ENCODE measurements around the gene ARMC7.
"Not testable (repeated sequence)": the region's sequence is repeated elsewhere in the genome, so short reads cannot be mapped to it uniquely, and the experiment has no call there.

The ARMC7 gene

DNA sequence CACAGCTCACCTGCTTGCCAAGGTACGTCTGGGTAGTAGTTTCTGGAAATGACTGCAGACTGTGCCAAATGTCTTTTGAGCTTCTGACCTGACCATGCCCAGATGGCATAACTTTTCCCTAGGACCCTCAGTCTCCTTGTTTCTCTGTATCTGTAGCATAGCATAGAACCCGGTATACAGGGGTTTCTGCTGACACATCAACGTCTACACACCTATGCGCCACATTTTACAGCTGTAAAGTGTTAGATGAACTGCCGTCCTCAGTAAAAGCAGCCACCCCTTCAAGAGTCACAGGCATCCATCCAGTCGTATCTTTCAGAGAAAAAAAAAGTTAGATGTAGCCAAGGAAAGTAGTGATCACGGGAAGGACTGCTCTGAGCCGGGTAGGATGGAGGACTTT lies 45.3 kb upstream of the ARMC7 start:
- no peak for DNase-seq (ENCODE audit: low read depth, low spot score)
- H3K9me3 ChIP-seq (ENCODE audit: insufficient read depth, low read length), result no peaks in the 10 kb centered on the region
- peaks cover 2% of the 10 kb centered on the region for H3K4me1 ChIP-seq (ENCODE audit: insufficient read depth, insufficient read length)
- TF ChIP-seq YY1 (IDR thresholded peaks at IDR 0.05; ENCODE audit: insufficient read depth, insufficient read length) (no peak), ZNF274 (IDR thresholded peaks at IDR 0.05; ENCODE audit: low read depth, low read length) (no peak), SUZ12 (IDR thresholded peaks at IDR 0.05; ENCODE audit: extremely low read depth, insufficient read depth, insufficient read length) (no peak)
- H3K4me3 ChIP-seq (ENCODE audit: insufficient read length, low read depth), result no peak overlapping the region
- no peaks in the 10 kb centered on the region for H3K27me3 ChIP-seq (ENCODE audit: insufficient read depth, insufficient read length)
- H3K9ac ChIP-seq (ENCODE audit: insufficient read length, low read depth), result no peak overlapping the region
- peaks cover 62% of the 10 kb centered on the region for H3K36me3 ChIP-seq (ENCODE audit: insufficient read depth, insufficient read length, low read length)

DNA sequence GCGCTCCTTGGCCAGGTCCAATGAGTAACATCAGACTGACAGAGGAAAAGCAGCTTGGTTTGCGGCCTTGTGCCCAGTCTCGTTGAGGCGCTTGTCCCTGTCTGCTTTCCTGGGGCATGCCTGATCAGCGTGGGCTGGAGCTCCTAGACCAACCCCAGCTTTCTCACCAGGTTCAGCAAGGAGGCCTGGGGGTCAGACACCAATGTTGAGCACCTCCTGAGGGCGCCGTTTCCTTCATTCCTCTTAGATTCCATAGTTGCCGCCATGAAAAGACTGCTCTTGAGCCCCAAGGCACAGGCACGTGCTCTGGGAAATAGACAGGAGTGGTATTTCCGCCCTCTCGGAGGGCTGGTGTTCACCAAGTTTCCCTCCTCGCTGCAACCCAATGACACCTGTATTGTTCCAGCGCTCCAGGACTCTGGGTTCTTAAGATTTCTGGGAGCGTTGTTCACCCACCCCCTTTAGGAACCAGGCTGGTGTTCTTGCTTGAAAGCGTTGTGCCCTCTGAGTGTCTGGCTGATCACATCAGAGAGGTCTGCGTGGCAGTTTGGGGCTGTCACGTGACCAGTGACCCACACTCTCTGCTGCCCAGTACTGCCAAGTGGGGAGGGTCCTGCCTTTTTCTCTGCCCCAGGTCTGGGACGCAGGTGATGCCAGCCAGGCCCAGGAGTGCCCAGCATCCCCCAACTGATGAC lies 44.8 kb upstream of the ARMC7 start:
- no peak overlapping the region for H3K4me3 ChIP-seq (ENCODE audit: insufficient read length, low read depth)
- H3K27me3 ChIP-seq (ENCODE audit: insufficient read depth, insufficient read length), result no peaks in the 10 kb centered on the region
- peaks cover 2% of the 10 kb centered on the region for H3K4me1 ChIP-seq (ENCODE audit: insufficient read depth, insufficient read length)
- H3K9ac ChIP-seq (ENCODE audit: insufficient read length, low read depth), result no peak overlapping the region
- H3K36me3 ChIP-seq (ENCODE audit: insufficient read depth, insufficient read length, low read length), result peaks cover 57% of the 10 kb centered on the region
- H3K9me3 ChIP-seq (ENCODE audit: insufficient read depth, low read length), result no peaks in the 10 kb centered on the region
- TF ChIP-seq YY1 (IDR thresholded peaks at IDR 0.05; ENCODE audit: insufficient read depth, insufficient read length), result no peak
- no peak for TF ChIP-seq SUZ12 (IDR thresholded peaks at IDR 0.05; ENCODE audit: extremely low read depth, insufficient read depth, insufficient read length)
- no peak for TF ChIP-seq ZNF274 (IDR thresholded peaks at IDR 0.05; ENCODE audit: low read depth, low read length)
- no peak for DNase-seq (ENCODE audit: low read depth, low spot score)

DNA sequence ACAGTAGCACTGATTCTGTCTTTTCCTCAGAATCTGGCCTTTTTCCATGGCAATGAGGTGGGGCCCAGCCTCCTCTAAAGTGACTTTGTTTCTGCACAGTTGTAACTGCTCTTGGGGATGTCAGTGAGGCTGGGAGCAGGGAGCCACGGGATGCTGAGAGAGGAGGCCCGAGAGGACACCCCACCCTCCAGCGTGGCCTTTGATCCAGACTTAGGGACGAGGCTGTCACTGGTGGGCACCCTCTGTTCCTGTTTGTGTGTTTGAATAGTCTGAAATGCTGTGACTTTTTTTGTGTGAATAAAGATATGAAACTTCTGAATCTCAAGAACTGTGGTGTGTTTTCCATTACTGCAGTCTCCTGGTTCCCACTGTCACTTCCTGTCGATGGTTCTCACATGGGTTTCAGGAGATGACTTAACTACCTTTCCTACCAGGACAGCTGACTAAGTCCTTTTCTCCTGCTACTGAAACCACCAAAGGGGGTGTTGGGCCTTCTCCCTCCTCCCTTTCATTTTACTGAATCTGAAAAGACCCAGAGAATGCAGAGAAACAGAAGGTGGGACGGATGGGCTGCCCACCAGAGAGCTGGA lies 44.1 kb upstream of the ARMC7 start:
- peaks cover 2% of the 10 kb centered on the region for H3K4me1 ChIP-seq (ENCODE audit: insufficient read depth, insufficient read length)
- no peak overlapping the region for H3K4me3 ChIP-seq (ENCODE audit: insufficient read length, low read depth)
- H3K9ac ChIP-seq (ENCODE audit: insufficient read length, low read depth), result no peak overlapping the region
- no peak for DNase-seq (ENCODE audit: low read depth, low spot score)
- H3K27me3 ChIP-seq (ENCODE audit: insufficient read depth, insufficient read length), result no peaks in the 10 kb centered on the region
- TF ChIP-seq ZNF274 (IDR thresholded peaks at IDR 0.05; ENCODE audit: low read depth, low read length), result no peak
- TF ChIP-seq YY1 (IDR thresholded peaks at IDR 0.05; ENCODE audit: insufficient read depth, insufficient read length), result no peak
- no peak for TF ChIP-seq SUZ12 (IDR thresholded peaks at IDR 0.05; ENCODE audit: extremely low read depth, insufficient read depth, insufficient read length)
- H3K9me3 ChIP-seq (ENCODE audit: insufficient read depth, low read length), result no peaks in the 10 kb centered on the region
- H3K36me3 ChIP-seq (ENCODE audit: insufficient read depth, insufficient read length, low read length), result peaks cover 50% of the 10 kb centered on the region

DNA sequence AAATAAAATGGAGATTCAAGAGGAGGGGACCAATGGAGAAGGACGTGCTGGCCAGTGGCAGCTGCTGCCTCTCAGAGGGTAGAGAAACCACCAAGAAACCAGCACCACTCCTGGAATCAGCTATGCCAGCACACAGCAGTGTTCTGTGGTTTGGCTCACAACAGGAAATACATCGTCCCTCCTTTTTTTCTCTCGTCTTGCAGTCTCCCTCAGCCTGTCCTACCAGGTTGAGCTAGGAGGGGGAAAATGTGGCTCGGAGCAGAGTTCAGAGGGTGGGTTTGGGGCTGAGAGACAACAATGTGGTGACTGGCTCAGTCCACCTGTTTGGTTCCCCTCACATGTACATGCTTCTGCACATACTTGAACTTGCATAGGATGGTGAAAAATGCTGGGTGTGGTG lies 41.9 kb upstream of the ARMC7 start:
- Histone ChIP-seq H3K9ac (ENCODE audit: insufficient read length, low read depth) (no peak overlapping the region), H3K36me3 (ENCODE audit: insufficient read depth, insufficient read length, low read length) (peaks cover 28% of the 10 kb centered on the region)
- DNase-seq (ENCODE audit: low read depth, low spot score), result no peak

DNA sequence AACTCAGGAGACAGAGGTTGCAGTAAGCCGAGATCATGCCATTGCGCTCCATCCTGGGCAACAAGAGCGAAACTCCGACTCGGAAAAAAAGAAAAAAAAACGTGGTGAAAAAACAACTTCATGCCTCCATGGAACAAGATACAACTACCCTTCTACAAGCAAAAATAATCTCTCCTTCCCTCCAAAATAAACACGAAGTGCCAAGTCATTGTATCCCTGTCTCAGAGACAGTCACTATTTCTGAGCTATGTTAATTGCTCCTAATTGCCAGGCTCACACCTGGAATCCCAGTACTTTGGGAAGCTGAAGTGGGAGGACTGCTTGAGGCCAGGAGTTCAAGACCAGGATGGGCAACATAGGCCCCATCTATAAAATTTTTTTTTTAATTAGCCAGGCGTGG lies 41.0 kb upstream of the ARMC7 start:
- TF ChIP-seq ZNF274 (IDR thresholded peaks at IDR 0.05; ENCODE audit: low read depth, low read length) (no peak), SUZ12 (IDR thresholded peaks at IDR 0.05; ENCODE audit: extremely low read depth, insufficient read depth, insufficient read length) (no peak), YY1 (IDR thresholded peaks at IDR 0.05; ENCODE audit: insufficient read depth, insufficient read length) (no peak)
- Histone ChIP-seq H3K36me3 (ENCODE audit: insufficient read depth, insufficient read length, low read length) (peaks cover 19% of the 10 kb centered on the region), H3K4me1 (ENCODE audit: insufficient read depth, insufficient read length) (peaks cover 3% of the 10 kb centered on the region), H3K4me3 (ENCODE audit: insufficient read length, low read depth) (no peak overlapping the region), H3K9ac (ENCODE audit: insufficient read length, low read depth) (no peak overlapping the region), H3K9me3 (ENCODE audit: insufficient read depth, low read length) (no peaks in the 10 kb centered on the region), H3K27me3 (ENCODE audit: insufficient read depth, insufficient read length) (no peaks in the 10 kb centered on the region)
- no peak for DNase-seq (ENCODE audit: low read depth, low spot score)

More for the DNA sequence above, 41.9 kb upstream of the ARMC7 start:
- Histone ChIP-seq H3K9me3 (ENCODE audit: insufficient read depth, low read length) (no peaks in the 10 kb centered on the region), H3K4me1 (ENCODE audit: insufficient read depth, insufficient read length) (peaks cover 2% of the 10 kb centered on the region), H3K4me3 (ENCODE audit: insufficient read length, low read depth) (no peak overlapping the region), H3K27me3 (ENCODE audit: insufficient read depth, insufficient read length) (no peaks in the 10 kb centered on the region)
- TF ChIP-seq YY1 (IDR thresholded peaks at IDR 0.05; ENCODE audit: insufficient read depth, insufficient read length) (no peak), SUZ12 (IDR thresholded peaks at IDR 0.05; ENCODE audit: extremely low read depth, insufficient read depth, insufficient read length) (no peak), ZNF274 (IDR thresholded peaks at IDR 0.05; ENCODE audit: low read depth, low read length) (no peak)

DNA sequence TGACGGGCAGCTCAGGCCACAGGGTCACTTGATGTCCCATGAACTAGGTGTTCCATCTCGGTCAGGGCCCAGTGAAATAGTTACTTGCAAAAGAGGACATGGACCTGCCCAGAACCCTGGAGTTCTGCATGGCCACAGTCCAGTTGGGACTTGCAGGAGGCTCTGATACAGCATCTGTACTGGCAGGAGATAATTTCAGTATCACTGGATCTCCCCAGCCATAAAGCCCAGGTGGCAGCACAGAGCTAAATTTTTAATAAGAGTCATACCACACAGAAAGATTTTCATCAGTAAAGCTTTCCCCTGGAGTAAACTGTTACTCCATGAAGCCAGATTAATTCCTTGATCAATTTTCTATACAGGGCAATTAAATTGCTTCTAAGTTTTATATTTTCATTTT lies 40.0 kb upstream of the ARMC7 start:
- peaks cover 9% of the 10 kb centered on the region for H3K4me1 ChIP-seq (ENCODE audit: insufficient read depth, insufficient read length)
- no peaks in the 10 kb centered on the region for H3K27me3 ChIP-seq (ENCODE audit: insufficient read depth, insufficient read length)
- TF ChIP-seq SUZ12 (IDR thresholded peaks at IDR 0.05; ENCODE audit: extremely low read depth, insufficient read depth, insufficient read length), result no peak
- no peak for TF ChIP-seq YY1 (IDR thresholded peaks at IDR 0.05; ENCODE audit: insufficient read depth, insufficient read length)
- no peak for TF ChIP-seq ZNF274 (IDR thresholded peaks at IDR 0.05; ENCODE audit: low read depth, low read length)
- H3K4me3 ChIP-seq (ENCODE audit: insufficient read length, low read depth), result no peak overlapping the region
- DNase-seq (ENCODE audit: low read depth, low spot score), result no peak
- peaks cover 9% of the 10 kb centered on the region for H3K36me3 ChIP-seq (ENCODE audit: insufficient read depth, insufficient read length, low read length)
- H3K9ac ChIP-seq (ENCODE audit: insufficient read length, low read depth), result no peak overlapping the region
- no peaks in the 10 kb centered on the region for H3K9me3 ChIP-seq (ENCODE audit: insufficient read depth, low read length)

DNA sequence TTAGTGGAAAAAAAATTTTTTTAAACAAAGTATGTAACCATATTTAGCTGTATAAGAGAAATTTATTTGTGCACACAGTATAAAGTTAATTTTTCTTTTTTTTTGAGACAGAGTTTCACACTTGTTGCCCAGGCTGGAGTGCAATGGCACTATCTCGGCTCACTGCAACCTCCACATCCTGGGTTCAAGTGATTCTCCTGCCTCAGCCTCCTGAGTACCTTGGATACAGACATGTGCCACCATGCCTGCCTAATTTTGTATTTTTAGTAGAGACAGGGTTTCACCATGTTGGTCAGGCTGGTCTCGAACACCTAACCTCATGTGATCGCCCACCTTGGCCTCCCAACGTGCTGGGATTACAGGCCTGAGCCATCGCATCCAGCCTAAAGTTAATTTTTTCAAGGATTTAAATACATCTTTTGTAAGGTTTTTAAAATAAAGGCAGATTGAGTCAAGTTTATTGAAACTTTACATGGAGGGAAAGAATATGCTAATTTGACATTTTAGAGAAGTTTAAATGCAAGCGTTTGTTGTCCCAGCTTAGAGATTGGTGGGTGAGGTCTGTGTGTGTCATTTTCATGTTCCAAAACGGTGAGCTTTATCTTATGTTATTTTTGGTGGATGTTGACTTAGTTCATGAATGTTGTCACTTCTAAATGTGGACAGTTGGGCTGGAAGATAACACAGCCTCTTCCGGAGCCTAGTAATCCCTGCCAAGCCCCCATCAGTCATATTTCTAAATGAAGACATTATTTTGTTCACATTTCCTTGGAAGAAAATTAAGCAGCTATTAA lies 38.1 kb upstream of the ARMC7 start:
- H3K27me3 ChIP-seq (ENCODE audit: insufficient read depth, insufficient read length); H3K9me3 ChIP-seq (ENCODE audit: insufficient read depth, low read length); H3K9ac ChIP-seq (ENCODE audit: insufficient read length, low read depth); DNase-seq (ENCODE audit: low read depth, low spot score); H3K4me3 ChIP-seq (ENCODE audit: insufficient read length, low read depth); H3K36me3 ChIP-seq (ENCODE audit: insufficient read depth, insufficient read length, low read length): not testable (repeated sequence)
- H3K4me1 ChIP-seq (ENCODE audit: insufficient read depth, insufficient read length), result peaks cover 11% of the 10 kb centered on the region

DNA sequence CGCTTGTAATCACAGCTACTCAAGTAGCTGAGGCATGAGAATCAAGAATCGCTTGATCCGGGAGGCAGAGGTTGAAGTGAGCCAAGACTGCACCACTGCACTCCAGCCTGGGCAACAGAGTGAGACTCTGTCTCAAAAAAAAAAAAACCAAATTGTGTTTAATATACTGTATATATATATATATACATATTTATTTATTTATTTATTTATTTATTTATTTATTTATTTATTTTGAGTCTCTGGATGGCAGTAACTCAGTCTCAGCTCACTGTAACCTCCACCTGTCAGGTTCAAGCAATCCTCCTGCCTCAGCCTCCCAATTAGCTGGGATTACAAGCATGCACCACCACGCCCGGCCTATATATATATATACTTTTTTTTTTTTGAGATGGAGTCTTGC lies 36.9 kb upstream of the ARMC7 start:
- peaks cover 22% of the 10 kb centered on the region for H3K4me1 ChIP-seq (ENCODE audit: insufficient read depth, insufficient read length)
- H3K9ac ChIP-seq (ENCODE audit: insufficient read length, low read depth); DNase-seq (ENCODE audit: low read depth, low spot score); H3K36me3 ChIP-seq (ENCODE audit: insufficient read depth, insufficient read length, low read length); H3K4me3 ChIP-seq (ENCODE audit: insufficient read length, low read depth); H3K9me3 ChIP-seq (ENCODE audit: insufficient read depth, low read length); H3K27me3 ChIP-seq (ENCODE audit: insufficient read depth, insufficient read length): not testable (repeated sequence)

Measured in NT2/D1 (cell line).